Measurements from ENCODE around the gene SDK1. TPM values are rescaled to one million over a fixed set of nuclear protein-coding genes. Genes with fewer than 3 reads are reported as not detected.

The SDK1 gene
- polyA plus RNA-seq, 2 donors, result 0.33 to 0.47 TPM

DNA sequence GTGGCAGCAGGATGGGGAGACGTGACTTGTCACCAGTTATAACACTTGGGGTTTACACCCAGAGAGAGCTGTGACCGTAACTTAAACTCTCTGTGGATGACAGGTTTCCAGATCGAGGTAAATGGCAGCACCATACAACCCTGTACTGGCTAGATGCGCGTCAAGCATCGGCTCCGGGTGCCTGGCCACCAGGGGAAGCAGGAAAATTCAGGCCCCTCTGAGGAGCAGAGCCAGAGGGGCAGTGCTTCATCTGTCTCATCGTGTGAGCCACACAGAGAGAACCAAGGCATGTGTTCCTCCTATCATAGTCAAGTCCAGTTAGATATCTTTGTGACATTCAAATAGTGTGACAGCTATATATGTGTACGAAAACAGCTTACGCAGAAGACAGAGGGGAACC lies 728.9 kb downstream of the SDK1 start:
- H3K27ac ChIP-seq (ENCODE audit: low read depth in 2 of 2, low read length in 1 of 2), result no peak overlapping the region
- no peaks in the 10 kb centered on the region for H3K27me3 ChIP-seq (ENCODE audit: control insufficient read depth in 1 of 2, insufficient read depth in 2 of 2, low read length in 2 of 2)
- 93 to 96% methylated on average over 10 of the region's 10 CpGs for WGBS, 2 donors
- H3K9me3 ChIP-seq (ENCODE audit: control insufficient read depth in 2 of 2, insufficient read depth in 1 of 2, low read depth in 1 of 2, low read length in 1 of 2), result no peaks in the 10 kb centered on the region
- H3K4me3 ChIP-seq (ENCODE audit: low read depth in 1 of 2, low read length in 2 of 2), result no peak overlapping the region
- H3K4me1 ChIP-seq (ENCODE audit: control insufficient read depth in 2 of 2, insufficient read depth in 2 of 2, low read length in 1 of 2), result no peaks in the 10 kb centered on the region
- no peaks in the 10 kb centered on the region for H3K36me3 ChIP-seq (ENCODE audit: control insufficient read depth in 2 of 2, insufficient read depth in 2 of 2, low read length in 1 of 2)

DNA sequence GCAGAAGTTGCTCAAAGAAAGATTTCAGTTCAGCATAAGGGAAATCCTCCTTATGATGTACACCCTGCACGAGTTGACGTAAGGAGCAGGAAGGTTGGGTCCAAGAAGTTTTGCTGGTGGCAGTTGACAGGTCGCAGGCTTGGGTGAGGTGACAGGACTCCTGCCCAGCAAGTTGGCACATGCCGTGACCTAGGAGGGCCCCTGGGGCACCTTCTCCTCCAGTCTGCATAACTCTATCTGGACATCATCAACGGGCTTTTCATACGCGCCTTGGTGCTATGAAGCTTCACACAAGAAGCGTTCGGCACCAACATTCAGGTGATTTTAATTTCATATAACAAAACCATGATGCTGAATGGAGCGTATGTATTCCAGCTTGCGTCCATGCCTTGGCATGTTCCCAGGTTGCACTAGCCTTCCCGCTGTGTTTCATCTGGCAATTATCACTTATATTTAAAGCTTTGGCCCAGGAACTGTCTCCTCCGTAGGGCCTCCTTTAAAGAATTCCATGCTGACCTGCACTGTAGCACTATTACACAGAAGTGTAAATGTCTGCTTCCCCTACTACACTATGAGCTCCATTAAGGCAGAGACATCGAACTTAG lies 729.4 kb downstream of the SDK1 start:
- Histone ChIP-seq H3K4me1 (ENCODE audit: control insufficient read depth in 2 of 2, insufficient read depth in 2 of 2, low read length in 1 of 2) (no peaks in the 10 kb centered on the region), H3K27me3 (ENCODE audit: control insufficient read depth in 1 of 2, insufficient read depth in 2 of 2, low read length in 2 of 2) (no peaks in the 10 kb centered on the region), H3K9me3 (ENCODE audit: control insufficient read depth in 2 of 2, insufficient read depth in 1 of 2, low read depth in 1 of 2, low read length in 1 of 2) (no peaks in the 10 kb centered on the region), H3K4me3 (ENCODE audit: low read depth in 1 of 2, low read length in 2 of 2) (no peak overlapping the region), H3K27ac (ENCODE audit: low read depth in 2 of 2, low read length in 1 of 2) (no peak overlapping the region), H3K36me3 (ENCODE audit: control insufficient read depth in 2 of 2, insufficient read depth in 2 of 2, low read length in 1 of 2) (no peaks in the 10 kb centered on the region)
- WGBS, 2 donors, result 92 to 93% methylated on average over 14 of the region's 14 CpGs

DNA sequence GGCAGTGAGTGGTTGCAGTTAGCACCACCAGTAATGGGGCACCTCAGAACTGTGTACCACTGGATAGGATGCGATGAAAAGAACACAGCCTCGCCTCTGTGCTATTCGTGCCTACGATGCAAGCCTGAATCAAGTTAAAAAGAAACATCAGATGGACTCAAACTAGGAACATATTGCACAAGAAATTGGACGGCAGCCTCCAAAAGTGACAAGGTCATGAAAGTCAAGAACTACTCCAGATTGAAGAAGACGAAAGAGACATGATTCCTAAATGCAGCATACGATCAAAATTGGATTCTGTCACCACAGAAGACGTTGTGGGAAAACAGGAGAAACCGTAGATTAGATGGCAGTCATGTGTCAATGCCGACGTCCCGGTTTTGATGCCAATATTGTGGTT lies 732.9 kb downstream of the SDK1 start:
- no peak overlapping the region for H3K27ac ChIP-seq (ENCODE audit: low read depth in 2 of 2, low read length in 1 of 2)
- no peak overlapping the region for H3K4me3 ChIP-seq (ENCODE audit: low read depth in 1 of 2, low read length in 2 of 2)
- H3K9me3 ChIP-seq (ENCODE audit: control insufficient read depth in 2 of 2, insufficient read depth in 1 of 2, low read depth in 1 of 2, low read length in 1 of 2), result no peaks in the 10 kb centered on the region
- 88 to 90% methylated on average over 12 of the region's 12 CpGs for WGBS, 2 donors
- H3K4me1 ChIP-seq (ENCODE audit: control insufficient read depth in 2 of 2, insufficient read depth in 2 of 2, low read length in 1 of 2), result no peaks in the 10 kb centered on the region
- no peaks in the 10 kb centered on the region for H3K27me3 ChIP-seq (ENCODE audit: control insufficient read depth in 1 of 2, insufficient read depth in 2 of 2, low read length in 2 of 2)
- no peaks in the 10 kb centered on the region for H3K36me3 ChIP-seq (ENCODE audit: control insufficient read depth in 2 of 2, insufficient read depth in 2 of 2, low read length in 1 of 2)

DNA sequence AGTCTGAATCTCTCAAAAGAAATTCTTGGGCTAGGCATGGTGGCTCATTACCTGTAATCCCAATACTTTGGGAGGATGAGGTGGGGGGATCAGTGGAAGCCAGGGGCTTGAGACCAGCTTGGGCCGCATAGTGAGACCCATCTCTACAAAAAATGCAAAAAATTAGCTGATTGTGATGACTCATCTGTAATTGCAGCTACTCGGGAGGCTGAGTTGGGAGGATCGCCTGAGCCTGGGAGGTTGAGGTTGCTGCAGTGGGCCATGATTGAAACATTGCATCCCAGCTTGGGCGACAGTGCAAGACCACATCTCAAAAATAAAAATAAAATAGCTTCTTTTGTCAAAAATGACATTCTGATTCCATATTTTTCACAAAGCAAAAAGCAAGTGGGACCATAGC lies 736.3 kb downstream of the SDK1 start:
- Histone ChIP-seq H3K4me1 (ENCODE audit: control insufficient read depth in 2 of 2, insufficient read depth in 2 of 2, low read length in 1 of 2) (peaks cover 0 to under 1% of the 10 kb centered on the region in 2 donors), H3K27ac (ENCODE audit: low read depth in 2 of 2, low read length in 1 of 2) (no peak overlapping the region), H3K4me3 (ENCODE audit: low read depth in 1 of 2, low read length in 2 of 2) (no peak overlapping the region), H3K36me3 (ENCODE audit: control insufficient read depth in 2 of 2, insufficient read depth in 2 of 2, low read length in 1 of 2) (no peaks in the 10 kb centered on the region), H3K9me3 (ENCODE audit: control insufficient read depth in 2 of 2, insufficient read depth in 1 of 2, low read depth in 1 of 2, low read length in 1 of 2) (no peaks in the 10 kb centered on the region), H3K27me3 (ENCODE audit: control insufficient read depth in 1 of 2, insufficient read depth in 2 of 2, low read length in 2 of 2) (no peaks in the 10 kb centered on the region)
- WGBS, 2 donors, result 97% methylated on average over 4 of the region's 4 CpGs

DNA sequence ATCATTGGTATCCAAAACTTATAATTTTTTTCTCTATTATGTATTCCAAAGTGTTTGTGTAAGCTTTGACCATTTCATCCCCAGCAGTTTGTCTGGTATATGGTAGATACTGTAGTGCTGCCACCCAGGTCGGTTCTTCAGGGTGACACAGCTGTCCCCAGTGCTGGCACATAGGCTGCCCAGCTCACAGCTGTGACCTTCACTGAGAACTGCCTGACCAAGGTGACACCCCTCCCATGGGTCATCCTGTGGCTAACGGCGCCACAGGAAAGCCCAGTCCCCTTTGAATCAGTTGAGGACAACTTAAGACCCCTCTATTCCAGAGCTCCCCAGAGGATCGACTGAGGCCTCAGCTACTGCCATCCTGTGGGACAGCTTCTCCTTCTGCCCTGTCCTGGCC lies 736.8 kb downstream of the SDK1 start:
- Histone ChIP-seq H3K36me3 (ENCODE audit: control insufficient read depth in 2 of 2, insufficient read depth in 2 of 2, low read length in 1 of 2) (no peaks in the 10 kb centered on the region), H3K4me1 (ENCODE audit: control insufficient read depth in 2 of 2, insufficient read depth in 2 of 2, low read length in 1 of 2) (peaks cover 0 to 4% of the 10 kb centered on the region in 2 donors), H3K4me3 (ENCODE audit: low read depth in 1 of 2, low read length in 2 of 2) (no peak overlapping the region), H3K27me3 (ENCODE audit: control insufficient read depth in 1 of 2, insufficient read depth in 2 of 2, low read length in 2 of 2) (no peaks in the 10 kb centered on the region), H3K27ac (ENCODE audit: low read depth in 2 of 2, low read length in 1 of 2) (no peak overlapping the region), H3K9me3 (ENCODE audit: control insufficient read depth in 2 of 2, insufficient read depth in 1 of 2, low read depth in 1 of 2, low read length in 1 of 2) (no peaks in the 10 kb centered on the region)
- WGBS, 2 donors, result 74 to 92% methylated on average over 4 of the region's 4 CpGs

DNA sequence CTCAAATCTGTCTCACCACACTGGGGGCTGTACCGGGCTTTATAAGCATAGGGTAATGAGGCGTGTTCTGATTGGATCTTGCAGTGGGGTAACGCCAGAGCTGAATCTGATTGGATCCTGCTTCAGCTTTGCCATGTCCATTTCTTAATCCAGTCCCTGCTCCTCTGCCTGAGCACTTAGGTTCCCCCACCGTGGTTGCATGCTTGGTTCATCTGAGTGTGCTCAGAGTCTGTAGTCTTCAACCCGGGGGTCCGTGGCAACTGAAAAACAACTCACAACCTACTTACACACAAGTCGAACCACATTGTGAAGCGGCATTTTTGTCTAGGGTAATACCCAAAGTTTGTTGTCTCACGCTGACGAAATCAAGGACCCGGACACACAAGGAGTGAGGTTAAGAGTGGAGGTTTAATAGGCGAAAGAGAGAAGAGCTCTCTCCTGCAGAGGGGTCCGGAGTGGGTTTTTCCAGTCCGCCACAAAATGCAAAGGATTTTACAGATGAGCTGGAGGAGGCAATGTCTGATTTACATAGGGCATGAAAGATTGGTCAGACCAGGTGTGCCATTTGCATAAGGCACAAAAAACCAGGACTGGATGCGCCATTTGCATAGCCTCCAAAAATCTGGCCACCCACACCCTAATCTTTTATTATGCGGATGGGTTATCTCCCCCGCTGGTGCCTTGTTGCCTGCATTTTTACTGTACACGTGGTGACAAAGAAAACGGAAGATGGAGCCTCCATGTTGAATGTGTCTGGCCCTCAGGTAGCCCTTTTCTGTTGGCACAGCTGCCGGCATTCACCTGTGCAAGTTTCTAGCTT lies 739.3 kb downstream of the SDK1 start:
- Histone ChIP-seq H3K9me3 (ENCODE audit: control insufficient read depth in 2 of 2, insufficient read depth in 1 of 2, low read depth in 1 of 2, low read length in 1 of 2) (no peaks in the 10 kb centered on the region), H3K27me3 (ENCODE audit: control insufficient read depth in 1 of 2, insufficient read depth in 2 of 2, low read length in 2 of 2) (no peaks in the 10 kb centered on the region), H3K36me3 (ENCODE audit: control insufficient read depth in 2 of 2, insufficient read depth in 2 of 2, low read length in 1 of 2) (no peaks in the 10 kb centered on the region), H3K4me3 (ENCODE audit: low read depth in 1 of 2, low read length in 2 of 2) (no peak overlapping the region), H3K27ac (ENCODE audit: low read depth in 2 of 2, low read length in 1 of 2) (no peak overlapping the region), H3K4me1 (ENCODE audit: control insufficient read depth in 2 of 2, insufficient read depth in 2 of 2, low read length in 1 of 2) (peaks cover 0 to 4% of the 10 kb centered on the region in 2 donors)
- 87 to 91% methylated on average over 20 of the region's 20 CpGs for WGBS, 2 donors

DNA sequence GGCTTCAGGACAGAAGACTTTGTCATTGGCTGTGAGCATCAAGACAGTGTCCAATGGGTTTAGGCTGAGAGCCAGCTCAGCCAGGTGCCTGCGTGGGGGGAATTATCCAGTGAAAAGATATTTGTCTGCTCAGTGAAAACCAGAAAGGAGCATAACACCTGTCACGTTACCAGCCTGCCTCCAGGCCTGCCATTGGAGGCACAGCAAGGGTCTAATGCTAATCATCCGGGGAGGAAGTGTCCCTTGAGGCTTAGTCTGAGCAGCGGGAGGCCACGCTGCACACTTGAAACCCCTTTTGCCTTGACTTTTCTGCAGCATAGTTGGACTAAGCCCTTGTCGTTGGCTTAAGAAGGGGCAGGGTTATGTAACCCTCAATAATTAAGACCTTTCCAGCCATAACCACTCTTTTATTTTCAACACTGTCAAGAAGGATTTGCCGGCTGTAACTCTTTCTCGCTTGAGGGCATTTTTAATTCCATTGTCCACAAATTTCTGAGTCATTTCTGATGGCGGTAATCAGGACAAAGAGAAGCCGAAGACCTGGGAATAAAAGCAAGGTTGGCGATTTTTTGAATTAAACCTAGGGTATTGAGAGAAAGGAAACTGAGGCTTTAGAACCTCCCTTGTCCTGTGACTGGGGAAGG lies 741.5 kb downstream of the SDK1 start:
- no peaks in the 10 kb centered on the region for H3K27me3 ChIP-seq (ENCODE audit: control insufficient read depth in 1 of 2, insufficient read depth in 2 of 2, low read length in 2 of 2)

DNA sequence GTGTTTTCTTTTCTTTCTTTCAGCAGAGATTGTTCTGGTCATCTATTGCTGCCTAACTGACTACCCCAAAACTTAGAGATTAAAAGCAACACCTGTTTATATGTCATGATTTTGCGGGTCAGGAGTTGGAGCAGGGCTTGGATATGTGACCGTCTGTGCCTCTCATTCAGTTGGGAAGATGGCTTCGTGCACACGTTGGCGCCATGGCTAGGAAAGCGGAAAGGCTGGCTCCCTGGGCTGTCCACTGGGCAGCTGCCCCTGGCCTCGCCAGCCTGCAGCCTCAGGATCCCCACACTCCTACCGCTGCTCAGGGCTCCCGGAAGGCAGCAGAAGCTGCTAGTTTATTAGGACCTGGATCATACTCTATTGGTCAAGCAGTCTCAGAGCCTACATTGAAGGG lies 742.9 kb downstream of the SDK1 start:
- Histone ChIP-seq H3K9me3 (ENCODE audit: control insufficient read depth in 2 of 2, insufficient read depth in 1 of 2, low read depth in 1 of 2, low read length in 1 of 2) (peaks cover 0 to 2% of the 10 kb centered on the region in 2 donors), H3K27ac (ENCODE audit: low read depth in 2 of 2, low read length in 1 of 2) (no peak overlapping the region), H3K36me3 (ENCODE audit: control insufficient read depth in 2 of 2, insufficient read depth in 2 of 2, low read length in 1 of 2) (no peaks in the 10 kb centered on the region), H3K27me3 (ENCODE audit: control insufficient read depth in 1 of 2, insufficient read depth in 2 of 2, low read length in 2 of 2) (no peaks in the 10 kb centered on the region), H3K4me3 (ENCODE audit: low read depth in 1 of 2, low read length in 2 of 2) (no peak overlapping the region), H3K4me1 (ENCODE audit: control insufficient read depth in 2 of 2, insufficient read depth in 2 of 2, low read length in 1 of 2) (peaks cover 0 to 4% of the 10 kb centered on the region in 2 donors)
- 96% methylated on average over 9 of the region's 9 CpGs for whole genome bisulfite sequencing, 2 donors

More for the DNA sequence above, 741.5 kb downstream of the SDK1 start:
- H3K4me1 ChIP-seq (ENCODE audit: control insufficient read depth in 2 of 2, insufficient read depth in 2 of 2, low read length in 1 of 2), result peaks cover 0 to 4% of the 10 kb centered on the region in 2 donors
- no peak overlapping the region for H3K4me3 ChIP-seq (ENCODE audit: low read depth in 1 of 2, low read length in 2 of 2)
- no peaks in the 10 kb centered on the region for H3K36me3 ChIP-seq (ENCODE audit: control insufficient read depth in 2 of 2, insufficient read depth in 2 of 2, low read length in 1 of 2)
- no peak overlapping the region for H3K27ac ChIP-seq (ENCODE audit: low read depth in 2 of 2, low read length in 1 of 2)
- peaks cover 0 to 1% of the 10 kb centered on the region in 2 donors for H3K9me3 ChIP-seq (ENCODE audit: control insufficient read depth in 2 of 2, insufficient read depth in 1 of 2, low read depth in 1 of 2, low read length in 1 of 2)
- WGBS, 2 donors, result 41 to 46% methylated on average over 11 of the region's 11 CpGs

DNA sequence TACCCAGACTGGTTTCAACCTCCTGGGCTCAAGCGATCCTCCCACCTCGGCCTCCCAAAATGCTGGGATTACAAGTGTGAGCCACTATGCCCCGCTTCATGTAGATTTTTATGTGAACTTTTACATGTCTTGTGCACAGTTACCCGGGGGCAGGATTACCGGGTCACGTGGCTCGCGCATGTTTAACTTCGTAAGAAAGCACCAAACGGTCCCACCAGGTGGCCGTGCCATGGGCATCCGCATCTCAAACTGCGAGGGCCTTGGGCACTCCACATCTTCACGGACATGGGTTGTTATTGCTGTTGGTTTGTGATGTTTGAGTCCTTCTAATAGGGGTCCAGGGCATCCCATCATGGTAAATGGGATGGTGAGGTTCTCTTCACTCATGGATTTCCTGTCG lies 744.4 kb downstream of the SDK1 start:
- no peak overlapping the region for H3K4me3 ChIP-seq (ENCODE audit: low read depth in 1 of 2, low read length in 2 of 2)
- H3K9me3 ChIP-seq (ENCODE audit: control insufficient read depth in 2 of 2, insufficient read depth in 1 of 2, low read depth in 1 of 2, low read length in 1 of 2), result peaks cover 0 to 2% of the 10 kb centered on the region in 2 donors
- 96 to 97% methylated on average over 15 of the region's 15 CpGs for WGBS, 2 donors
- no peak overlapping the region for H3K27ac ChIP-seq (ENCODE audit: low read depth in 2 of 2, low read length in 1 of 2)
- peaks cover 0 to 4% of the 10 kb centered on the region in 2 donors for H3K4me1 ChIP-seq (ENCODE audit: control insufficient read depth in 2 of 2, insufficient read depth in 2 of 2, low read length in 1 of 2)
- no peaks in the 10 kb centered on the region for H3K36me3 ChIP-seq (ENCODE audit: control insufficient read depth in 2 of 2, insufficient read depth in 2 of 2, low read length in 1 of 2)
- no peaks in the 10 kb centered on the region for H3K27me3 ChIP-seq (ENCODE audit: control insufficient read depth in 1 of 2, insufficient read depth in 2 of 2, low read length in 2 of 2)

Data from esophagus (tissue), 2 donors.